Measurements from ENCODE around the gene CACNG7.
"Not testable (repeated sequence)": the region's sequence is repeated elsewhere in the genome, so short reads cannot be mapped to it uniquely, and the experiment has no call there.

The CACNG7 gene

DNA sequence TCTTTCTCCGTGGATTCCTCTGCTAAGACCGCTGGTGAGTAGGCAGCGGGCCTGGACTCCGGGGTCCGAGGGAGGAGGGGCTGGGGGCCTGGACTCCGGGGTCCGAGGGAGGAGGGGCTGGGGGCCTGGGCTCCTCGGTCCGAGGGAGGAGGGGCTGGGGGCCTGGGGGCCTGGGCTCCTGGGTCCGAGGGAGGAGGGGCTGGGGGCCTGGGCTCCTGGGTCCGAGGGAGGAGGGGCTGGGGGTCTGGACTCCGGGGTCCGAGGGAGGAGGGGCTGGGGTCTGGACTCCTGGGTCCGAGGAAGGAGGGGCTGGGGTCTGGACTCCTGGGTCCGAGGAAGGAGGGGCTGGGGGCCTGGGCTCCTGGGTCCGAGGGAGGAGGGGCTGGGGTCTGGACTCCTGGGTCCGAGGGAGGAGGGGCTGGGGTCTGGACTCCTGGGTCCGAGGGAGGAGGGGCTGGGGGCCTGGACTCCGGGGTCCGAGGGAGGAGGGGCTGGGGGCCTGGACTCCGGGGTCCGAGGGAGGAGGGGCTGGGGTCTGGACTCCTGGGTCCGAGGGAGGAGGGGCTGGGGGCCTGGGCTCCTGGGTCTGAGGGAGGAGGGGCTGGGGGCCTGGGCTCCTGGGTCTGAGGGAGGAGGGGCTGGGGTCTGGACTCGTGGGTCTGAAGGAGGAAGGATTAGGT is 39.1 kb upstream of the CACNG7 start:
- not testable (repeated sequence) for H3K9me3 ChIP-seq (ENCODE audit: control insufficient read depth in 2 of 2, low read length in 2 of 2); H3K27me3 ChIP-seq (ENCODE audit: control insufficient read depth in 1 of 2, insufficient read depth in 2 of 2, low read length in 2 of 2)
- Histone ChIP-seq H3K27ac (ENCODE audit: low read length) (peak overlapping the region; percentile 99), H3K9ac (ENCODE audit: low read length in 2 of 2) (peak overlapping the region; percentile 97 to 100), H3K4me3 (ENCODE audit: low read length in 2 of 2) (peak overlapping the region; percentile 99 to 100), H3K4me1 (ENCODE audit: control insufficient read depth, insufficient read depth, low read length) (peaks cover 50% of the 10 kb centered on the region), H3K36me3 (ENCODE audit: control insufficient read depth in 2 of 2, insufficient read depth in 2 of 2, low read length in 2 of 2) (peaks cover 21 to 22% of the 10 kb centered on the region in 2 donors)

DNA sequence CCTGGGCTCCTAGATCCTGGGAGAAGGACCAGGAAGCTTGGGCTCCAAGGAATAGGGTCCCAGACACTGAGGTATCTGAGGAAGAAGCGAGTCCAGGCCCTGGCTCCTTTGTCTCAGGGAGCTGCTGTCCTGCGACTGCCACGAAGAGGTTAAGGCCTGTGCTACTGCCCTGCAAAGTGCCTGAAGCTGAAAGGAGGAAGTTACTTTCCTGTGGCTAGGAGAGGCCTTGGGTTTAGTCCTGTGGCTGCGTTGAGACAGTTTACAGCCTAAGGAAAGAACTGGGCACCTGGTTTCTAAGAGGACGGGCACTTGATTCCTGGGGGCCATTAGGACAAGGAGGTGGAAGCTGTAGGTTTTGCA is 38.6 kb upstream of the CACNG7 start:
- H3K36me3 ChIP-seq (ENCODE audit: control insufficient read depth in 2 of 2, insufficient read depth in 2 of 2, low read length in 2 of 2): peaks cover 22 to 23% of the 10 kb centered on the region in 2 donors
- peaks cover 53% of the 10 kb centered on the region for H3K4me1 ChIP-seq (ENCODE audit: control insufficient read depth, insufficient read depth, low read length)
- H3K9ac ChIP-seq (ENCODE audit: low read length in 2 of 2): peak overlapping the region; percentile 13 to 23
- H3K27ac ChIP-seq (ENCODE audit: low read length): peak overlapping the region; percentile 37
- H3K27me3 ChIP-seq (ENCODE audit: control insufficient read depth in 1 of 2, insufficient read depth in 2 of 2, low read length in 2 of 2): no peaks in the 10 kb centered on the region
- peak overlapping the region; percentile 41 to 61 for H3K4me3 ChIP-seq (ENCODE audit: low read length in 2 of 2)
- H3K9me3 ChIP-seq (ENCODE audit: control insufficient read depth in 2 of 2, low read length in 2 of 2): no peaks in the 10 kb centered on the region

DNA sequence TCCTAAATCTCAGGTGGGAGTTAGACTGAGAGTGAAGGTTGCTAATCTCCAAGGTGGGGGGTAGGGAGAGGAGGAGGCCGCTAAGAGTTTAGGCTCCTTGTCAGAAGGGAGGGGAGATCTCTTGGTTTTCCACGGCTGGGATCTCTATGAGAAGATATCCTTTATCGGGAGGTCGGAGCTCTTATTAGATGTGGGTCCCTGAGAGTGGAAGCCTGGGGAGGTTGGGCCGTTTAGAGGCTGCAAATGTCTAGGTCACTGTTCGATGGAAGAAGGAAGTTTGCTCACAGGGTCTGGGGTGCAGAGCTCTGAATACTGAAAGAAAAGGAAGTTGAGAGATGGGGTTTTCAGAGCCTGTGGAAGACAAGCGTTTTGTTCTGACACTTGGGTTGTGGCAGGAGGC is 37.6 kb upstream of the CACNG7 start:
- Histone ChIP-seq H3K9me3 (ENCODE audit: control insufficient read depth in 2 of 2, low read length in 2 of 2) (no peaks in the 10 kb centered on the region), H3K27ac (ENCODE audit: low read length) (no peak overlapping the region), H3K9ac (ENCODE audit: low read length in 2 of 2) (no peak overlapping the region), H3K4me1 (ENCODE audit: control insufficient read depth, insufficient read depth, low read length) (peaks cover 48% of the 10 kb centered on the region), H3K4me3 (ENCODE audit: low read length in 2 of 2) (peak overlapping the region in 1 of 2 donors; percentile 15), H3K36me3 (ENCODE audit: control insufficient read depth in 2 of 2, insufficient read depth in 2 of 2, low read length in 2 of 2) (peaks cover 22 to 28% of the 10 kb centered on the region in 2 donors), H3K27me3 (ENCODE audit: control insufficient read depth in 1 of 2, insufficient read depth in 2 of 2, low read length in 2 of 2) (no peaks in the 10 kb centered on the region)

DNA sequence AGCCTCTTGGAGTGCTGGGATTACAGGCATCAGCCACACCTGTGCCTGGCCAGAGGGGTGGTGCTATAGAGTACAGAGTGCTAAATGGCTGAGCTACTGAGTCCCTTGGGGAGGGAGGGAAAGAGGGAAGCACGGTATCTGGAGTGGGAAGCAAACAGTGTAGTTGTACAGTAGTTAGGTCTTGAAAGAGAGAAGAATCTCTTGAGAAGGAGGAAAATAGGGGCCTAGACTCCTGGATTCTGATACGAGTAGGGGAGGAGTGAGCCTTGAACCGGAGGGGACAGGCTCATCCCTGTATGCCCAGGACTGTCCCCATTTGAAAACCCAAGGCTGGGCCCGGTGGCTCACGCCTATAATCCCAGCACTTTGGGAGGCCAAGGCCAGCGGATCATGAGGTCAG is 36.3 kb upstream of the CACNG7 start:
- Histone ChIP-seq H3K4me3 (ENCODE audit: low read length in 2 of 2) (no peak overlapping the region), H3K4me1 (ENCODE audit: control insufficient read depth, insufficient read depth, low read length) (peaks cover 44% of the 10 kb centered on the region), H3K27me3 (ENCODE audit: control insufficient read depth in 1 of 2, insufficient read depth in 2 of 2, low read length in 2 of 2) (no peaks in the 10 kb centered on the region), H3K27ac (ENCODE audit: low read length) (no peak overlapping the region), H3K36me3 (ENCODE audit: control insufficient read depth in 2 of 2, insufficient read depth in 2 of 2, low read length in 2 of 2) (peaks cover 22 to 32% of the 10 kb centered on the region in 2 donors), H3K9ac (ENCODE audit: low read length in 2 of 2) (no peak overlapping the region), H3K9me3 (ENCODE audit: control insufficient read depth in 2 of 2, low read length in 2 of 2) (no peaks in the 10 kb centered on the region)

DNA sequence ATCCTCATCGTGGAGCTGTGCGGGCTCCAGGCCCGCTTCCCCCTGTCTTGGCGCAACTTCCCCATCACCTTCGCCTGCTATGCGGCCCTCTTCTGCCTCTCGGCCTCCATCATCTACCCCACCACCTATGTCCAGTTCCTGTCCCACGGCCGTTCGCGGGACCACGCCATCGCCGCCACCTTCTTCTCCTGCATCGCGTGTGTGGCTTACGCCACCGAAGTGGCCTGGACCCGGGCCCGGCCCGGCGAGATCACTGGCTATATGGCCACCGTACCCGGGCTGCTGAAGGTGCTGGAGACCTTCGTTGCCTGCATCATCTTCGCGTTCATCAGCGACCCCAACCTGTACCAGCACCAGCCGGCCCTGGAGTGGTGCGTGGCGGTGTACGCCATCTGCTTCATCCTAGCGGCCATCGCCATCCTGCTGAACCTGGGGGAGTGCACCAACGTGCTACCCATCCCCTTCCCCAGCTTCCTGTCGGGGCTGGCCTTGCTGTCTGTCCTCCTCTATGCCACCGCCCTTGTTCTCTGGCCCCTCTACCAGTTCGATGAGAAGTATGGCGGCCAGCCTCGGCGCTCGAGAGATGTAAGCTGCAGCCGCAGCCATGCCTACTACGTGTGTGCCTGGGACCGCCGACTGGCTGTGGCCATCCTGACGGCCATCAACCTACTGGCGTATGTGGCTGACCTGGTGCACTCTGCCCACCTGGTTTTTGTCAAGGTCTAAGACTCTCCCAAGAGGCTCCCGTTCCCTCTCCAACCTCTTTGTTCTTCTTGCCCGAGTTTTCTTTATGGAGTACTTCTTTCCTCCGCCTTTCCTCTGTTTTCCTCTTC is 35.1 kb upstream of the CACNG7 start:
- H3K4me3 ChIP-seq (ENCODE audit: low read length in 2 of 2): peak overlapping the region in 1 of 2 donors; percentile 22
- H3K36me3 ChIP-seq (ENCODE audit: control insufficient read depth in 2 of 2, insufficient read depth in 2 of 2, low read length in 2 of 2): peaks cover 22 to 32% of the 10 kb centered on the region in 2 donors
- H3K27ac ChIP-seq (ENCODE audit: low read length): no peak overlapping the region
- H3K4me1 ChIP-seq (ENCODE audit: control insufficient read depth, insufficient read depth, low read length): peaks cover 49% of the 10 kb centered on the region
- peak overlapping the region in 1 of 2 donors; percentile 21 for H3K9ac ChIP-seq (ENCODE audit: low read length in 2 of 2)
- no peaks in the 10 kb centered on the region for H3K9me3 ChIP-seq (ENCODE audit: control insufficient read depth in 2 of 2, low read length in 2 of 2)
- H3K27me3 ChIP-seq (ENCODE audit: control insufficient read depth in 1 of 2, insufficient read depth in 2 of 2, low read length in 2 of 2): peaks cover 4% of the 10 kb centered on the region in 2 donors

DNA sequence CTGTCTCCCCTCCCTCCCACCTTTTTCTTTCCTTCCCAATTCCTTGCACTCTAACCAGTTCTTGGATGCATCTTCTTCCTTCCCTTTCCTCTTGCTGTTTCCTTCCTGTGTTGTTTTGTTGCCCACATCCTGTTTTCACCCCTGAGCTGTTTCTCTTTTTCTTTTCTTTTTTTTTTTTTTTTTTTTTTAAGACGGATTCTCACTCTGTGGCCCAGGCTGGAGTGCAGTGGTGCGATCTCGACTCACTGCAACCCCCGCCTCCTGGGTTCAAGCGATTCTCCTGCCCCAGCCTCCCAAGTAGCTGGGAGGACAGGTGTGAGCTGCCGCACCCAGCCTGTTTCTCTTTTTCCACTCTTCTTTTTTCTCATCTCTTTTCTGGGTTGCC is 34.5 kb upstream of the CACNG7 start:
- Histone ChIP-seq H3K4me1 (ENCODE audit: control insufficient read depth, insufficient read depth, low read length) (peaks cover 55% of the 10 kb centered on the region), H3K9me3 (ENCODE audit: control insufficient read depth in 2 of 2, low read length in 2 of 2) (no peaks in the 10 kb centered on the region), H3K4me3 (ENCODE audit: low read length in 2 of 2) (no peak overlapping the region), H3K36me3 (ENCODE audit: control insufficient read depth in 2 of 2, insufficient read depth in 2 of 2, low read length in 2 of 2) (peaks cover 22 to 32% of the 10 kb centered on the region in 2 donors), H3K27me3 (ENCODE audit: control insufficient read depth in 1 of 2, insufficient read depth in 2 of 2, low read length in 2 of 2) (peaks cover 6 to 7% of the 10 kb centered on the region in 2 donors), H3K27ac (ENCODE audit: low read length) (no peak overlapping the region), H3K9ac (ENCODE audit: low read length in 2 of 2) (peak overlapping the region in 1 of 2 donors; percentile 21)

DNA sequence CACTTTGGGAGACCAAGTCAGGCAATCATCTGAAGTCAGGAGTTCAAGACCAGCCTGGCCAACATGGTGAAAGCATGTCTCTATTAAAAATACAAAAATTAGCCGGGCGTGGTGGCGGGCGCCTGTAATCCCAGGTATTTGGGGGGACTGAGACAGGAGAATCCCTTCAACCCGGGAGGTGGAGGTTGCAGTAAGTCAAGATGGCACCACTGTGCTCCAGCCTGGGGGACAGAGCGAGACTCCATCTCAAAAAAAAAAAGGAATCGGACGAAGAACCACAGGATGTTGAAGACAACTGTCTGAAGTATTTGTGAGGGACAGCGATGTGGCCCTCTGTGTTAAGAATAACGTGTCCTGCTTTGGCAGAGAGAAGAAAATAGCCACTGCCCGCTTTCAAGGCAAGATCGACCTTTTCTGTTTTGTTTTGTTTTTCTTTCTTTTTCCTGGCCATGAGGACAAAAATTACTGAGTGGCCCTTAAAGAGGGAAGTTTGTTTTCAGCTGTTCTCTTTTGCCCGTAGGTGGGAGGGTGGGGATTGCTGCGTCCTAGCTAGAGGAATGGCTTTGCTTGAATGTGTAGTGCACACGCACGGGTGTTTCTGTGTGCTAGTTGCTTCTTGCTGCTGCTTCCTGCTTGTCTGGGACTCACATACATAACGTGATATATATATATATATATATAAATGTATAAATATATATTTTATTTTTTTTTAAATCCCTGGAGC is 33.3 kb upstream of the CACNG7 start:
- Histone ChIP-seq H3K27me3 (ENCODE audit: control insufficient read depth in 1 of 2, insufficient read depth in 2 of 2, low read length in 2 of 2) (peaks cover 13 to 16% of the 10 kb centered on the region in 2 donors), H3K9me3 (ENCODE audit: control insufficient read depth in 2 of 2, low read length in 2 of 2) (no peaks in the 10 kb centered on the region), H3K9ac (ENCODE audit: low read length in 2 of 2) (no peak overlapping the region), H3K27ac (ENCODE audit: low read length) (no peak overlapping the region), H3K4me1 (ENCODE audit: control insufficient read depth, insufficient read depth, low read length) (peaks cover 51% of the 10 kb centered on the region), H3K4me3 (ENCODE audit: low read length in 2 of 2) (no peak overlapping the region), H3K36me3 (ENCODE audit: control insufficient read depth in 2 of 2, insufficient read depth in 2 of 2, low read length in 2 of 2) (peaks cover 18 to 32% of the 10 kb centered on the region in 2 donors)

DNA sequence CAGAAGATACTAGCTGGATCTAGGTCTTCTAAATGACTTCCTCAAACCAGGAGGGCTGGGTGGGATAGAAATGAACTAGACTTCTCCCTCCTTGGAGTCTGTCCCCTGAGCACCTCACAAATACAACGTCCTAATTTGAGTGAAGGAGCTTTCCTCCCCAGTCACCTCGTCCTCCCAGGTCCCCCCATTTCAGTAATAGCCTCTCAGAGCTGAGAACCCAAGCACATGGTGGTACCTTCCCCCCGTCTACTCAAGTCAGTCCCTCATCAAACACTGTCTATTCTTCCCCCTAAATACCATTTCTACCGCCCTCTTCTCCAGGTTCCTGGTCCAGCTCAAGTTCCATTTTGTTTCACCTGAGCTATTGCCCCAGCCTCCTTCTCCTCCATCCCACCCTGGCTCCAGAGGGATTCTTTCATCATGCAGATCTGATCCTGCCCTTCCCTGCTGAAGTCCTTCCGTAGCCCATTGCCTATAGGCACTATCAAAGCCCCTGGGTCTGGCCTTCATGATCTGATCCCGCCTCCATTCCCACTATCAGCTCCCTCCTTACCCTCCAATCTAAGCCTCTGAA is 32.3 kb upstream of the CACNG7 start:
- peaks cover 18 to 30% of the 10 kb centered on the region in 2 donors for H3K36me3 ChIP-seq (ENCODE audit: control insufficient read depth in 2 of 2, insufficient read depth in 2 of 2, low read length in 2 of 2)
- peaks cover 19 to 22% of the 10 kb centered on the region in 2 donors for H3K27me3 ChIP-seq (ENCODE audit: control insufficient read depth in 1 of 2, insufficient read depth in 2 of 2, low read length in 2 of 2)
- no peaks in the 10 kb centered on the region for H3K9me3 ChIP-seq (ENCODE audit: control insufficient read depth in 2 of 2, low read length in 2 of 2)
- no peak overlapping the region for H3K4me3 ChIP-seq (ENCODE audit: low read length in 2 of 2)
- H3K4me1 ChIP-seq (ENCODE audit: control insufficient read depth, insufficient read depth, low read length): peaks cover 51% of the 10 kb centered on the region
- H3K9ac ChIP-seq (ENCODE audit: low read length in 2 of 2): no peak overlapping the region
- peak overlapping the region; percentile 18 for H3K27ac ChIP-seq (ENCODE audit: low read length)

DNA sequence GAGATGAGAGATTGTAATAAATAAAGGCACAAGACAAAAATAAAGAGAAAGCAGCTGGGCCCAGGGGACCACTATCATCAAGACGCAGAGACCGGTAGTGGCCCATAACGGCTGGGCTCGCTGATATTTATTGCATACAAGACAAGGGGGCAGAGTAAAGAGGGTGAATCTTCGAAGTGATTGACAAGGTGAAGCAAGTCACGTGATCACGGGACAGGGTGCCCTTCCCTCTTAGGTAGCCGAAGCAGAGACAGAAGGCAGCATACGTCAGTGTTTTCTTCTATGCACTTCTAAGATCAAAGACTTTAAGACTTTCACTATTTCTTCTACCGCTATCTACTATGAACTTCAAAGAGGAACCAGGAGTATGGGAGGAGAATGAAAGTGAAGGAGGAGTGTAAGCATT is 31.7 kb upstream of the CACNG7 start:
- no peaks in the 10 kb centered on the region for H3K9me3 ChIP-seq (ENCODE audit: control insufficient read depth in 2 of 2, low read length in 2 of 2)
- H3K36me3 ChIP-seq (ENCODE audit: control insufficient read depth in 2 of 2, insufficient read depth in 2 of 2, low read length in 2 of 2): peaks cover 18 to 30% of the 10 kb centered on the region in 2 donors
- no peak overlapping the region for H3K27ac ChIP-seq (ENCODE audit: low read length)
- H3K4me3 ChIP-seq (ENCODE audit: low read length in 2 of 2): no peak overlapping the region
- H3K9ac ChIP-seq (ENCODE audit: low read length in 2 of 2): no peak overlapping the region
- H3K27me3 ChIP-seq (ENCODE audit: control insufficient read depth in 1 of 2, insufficient read depth in 2 of 2, low read length in 2 of 2): peaks cover 25% of the 10 kb centered on the region in 2 donors
- peaks cover 56% of the 10 kb centered on the region for H3K4me1 ChIP-seq (ENCODE audit: control insufficient read depth, insufficient read depth, low read length)

DNA sequence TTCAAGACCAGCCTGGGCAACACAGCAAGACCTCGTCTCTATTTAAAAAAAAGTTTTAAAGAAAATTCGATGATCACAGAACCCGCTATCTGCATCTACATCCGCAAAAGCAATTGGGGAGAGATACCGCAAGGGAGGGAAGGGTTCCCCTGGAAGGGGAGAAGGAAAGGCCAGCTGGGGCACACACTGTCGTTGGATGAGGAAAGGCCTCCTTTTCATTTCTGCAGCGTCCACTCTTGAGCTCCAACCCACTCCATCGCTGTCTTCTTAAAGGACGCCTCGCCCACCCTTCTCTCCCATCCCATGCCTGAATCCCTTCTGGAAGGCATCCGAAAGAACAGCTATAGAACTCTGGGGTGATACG is 30.3 kb upstream of the CACNG7 start:
- Histone ChIP-seq H3K27ac (ENCODE audit: low read length) (no peak overlapping the region), H3K4me1 (ENCODE audit: control insufficient read depth, insufficient read depth, low read length) (peaks cover 46% of the 10 kb centered on the region), H3K27me3 (ENCODE audit: control insufficient read depth in 1 of 2, insufficient read depth in 2 of 2, low read length in 2 of 2) (peaks cover 32 to 38% of the 10 kb centered on the region in 2 donors), H3K36me3 (ENCODE audit: control insufficient read depth in 2 of 2, insufficient read depth in 2 of 2, low read length in 2 of 2) (peaks cover 12 to 20% of the 10 kb centered on the region in 2 donors), H3K4me3 (ENCODE audit: low read length in 2 of 2) (peak overlapping the region; percentile 41 to 74), H3K9me3 (ENCODE audit: control insufficient read depth in 2 of 2, low read length in 2 of 2) (no peaks in the 10 kb centered on the region), H3K9ac (ENCODE audit: low read length in 2 of 2) (peak overlapping the region in 1 of 2 donors; percentile 60)

Data from stomach smooth muscle (tissue), 2 donors.